MCF 10A (cell line): ENCODE results near the gene DHX58. TPM values are rescaled to one million over a fixed set of nuclear protein-coding genes. Genes with fewer than 3 reads are reported as not detected.

ENCODE experiments used
- BruUV-seq: library from RNA; stranded (reverse); fragments of 400-500 nt; replicated peaks from 2 replicates; lab custom pipeline; 2021; lab: Mats Ljungman, UMichigan
- CTCF ChIA-PET: fragments of 300-600 bp; sonication (Branson Sonifier 250); formaldehyde crosslinking; extraction: SDS; loops from one replicate; lab custom pipeline; 2021; ENCODE audit warnings: antibody characterized with exemption, inconsistent platforms; lab: Yijun Ruan, JAX
- POLR2A ChIA-PET: fragments of 300-600, 350-650 bp; sonication (Branson Sonifier 250); formaldehyde crosslinking; extraction: SDS; loops from one replicate; lab custom pipeline; 2020; ENCODE audit warnings: antibody characterized with exemption, inconsistent platforms; lab: Yijun Ruan, JAX
- DNase-seq: peaks from one replicate; pipeline ENCODE4 v3.0.0-alpha.2; 2018; ENCODE audit not compliant: unreplicated experiment
- H3K27ac Mint-ChIP-seq: one replicate; pipeline ENCODE4 v1.8.0; 2022; ENCODE audit warnings: mild to moderate bottlenecking, low read depth, mixed read lengths; ENCODE audit not compliant: unreplicated experiment
- H3K27me3 Mint-ChIP-seq: one replicate; pipeline ENCODE4 v1.8.0; 2022; ENCODE audit warnings: mixed read lengths; ENCODE audit not compliant: insufficient read depth, unreplicated experiment
- H3K36me3 Mint-ChIP-seq: one replicate; pipeline ENCODE4 v1.8.0; 2022; ENCODE audit warnings: mild to moderate bottlenecking, moderate library complexity, mixed read lengths; ENCODE audit not compliant: insufficient read depth, unreplicated experiment
- H3K4me1 Mint-ChIP-seq: one replicate; pipeline ENCODE4 v1.8.0; 2022; ENCODE audit warnings: mixed read lengths; ENCODE audit not compliant: insufficient read depth, unreplicated experiment
- H3K4me3 Mint-ChIP-seq: one replicate; pipeline ENCODE4 v1.8.0; 2022; ENCODE audit warnings: mild to moderate bottlenecking, moderate library complexity, mixed read lengths; ENCODE audit not compliant: unreplicated experiment
- H3K9me3 Mint-ChIP-seq: one replicate; pipeline ENCODE4 v1.8.0; 2022; ENCODE audit warnings: mixed read lengths; ENCODE audit not compliant: unreplicated experiment
- intact Hi-C: fragments of 100-400 bp; cut with micrococcal nuclease; formaldehyde crosslinking; loops from 2 replicates; pipeline ENCODE4 v1.14.1; 2022
- total RNA-seq: library from RNA; stranded (reverse); gene quantifications from 2 replicates; pipeline ENCODE4 v1.2.3, GENCODE V29; 2022
- TF ChIP-seq, protein P1 (sequence below): fragments of 200-600 bp; IDR thresholded peaks from one replicate; pipeline ENCODE4 v1.8.0; 2022; ENCODE audit warnings: antibody characterized with exemption, mild to moderate bottlenecking; ENCODE audit not compliant: unreplicated experiment

The DHX58 gene
- total RNA-seq, 1 experiment from 2014 or later = 2.8 TPM

DNA sequence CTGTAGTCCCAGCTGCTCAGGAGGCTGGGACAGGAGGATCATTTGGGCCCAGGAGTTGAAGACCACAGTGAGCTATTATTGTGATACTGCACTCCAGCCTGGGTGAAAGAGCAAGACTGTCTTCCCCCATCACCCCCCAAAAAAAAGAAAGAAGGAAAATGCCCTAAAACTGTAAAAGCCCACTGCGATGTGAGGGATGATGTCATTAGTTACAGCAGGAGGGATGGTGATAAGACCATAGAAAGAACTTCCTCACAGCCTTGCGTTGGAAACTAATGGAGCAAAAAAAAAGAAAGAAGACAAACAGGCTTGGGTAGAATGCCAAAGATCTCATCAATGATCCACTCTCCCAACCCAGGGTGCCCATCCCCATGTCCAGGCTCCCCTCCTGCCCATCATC, 33.0 kb downstream of the DHX58 start:
- intact Hi-C loops = no loop called here
- peaks cover 6% of the 10 kb centered on the region for H3K4me1 Mint-ChIP-seq
- ChIA-PET POLR2A (no interaction called here), CTCF (interaction anchor here (1.1 to 1.5 kb wide), 5 partner anchors 10 to 54 kb away, joined by 3 to 6 read pairs (median 4); no protein-coding TSS in a partner anchor)
- H3K36me3 Mint-ChIP-seq = no peaks in the 10 kb centered on the region
- no peak overlapping the region for H3K27ac Mint-ChIP-seq
- no peak overlapping the region for H3K4me3 Mint-ChIP-seq
- no TSS peak for BruUV-seq
- no peak for DNase-seq
- H3K9me3 Mint-ChIP-seq = no peaks in the 10 kb centered on the region
- H3K27me3 Mint-ChIP-seq = no peaks in the 10 kb centered on the region
- TF ChIP-seq, protein P1, sequence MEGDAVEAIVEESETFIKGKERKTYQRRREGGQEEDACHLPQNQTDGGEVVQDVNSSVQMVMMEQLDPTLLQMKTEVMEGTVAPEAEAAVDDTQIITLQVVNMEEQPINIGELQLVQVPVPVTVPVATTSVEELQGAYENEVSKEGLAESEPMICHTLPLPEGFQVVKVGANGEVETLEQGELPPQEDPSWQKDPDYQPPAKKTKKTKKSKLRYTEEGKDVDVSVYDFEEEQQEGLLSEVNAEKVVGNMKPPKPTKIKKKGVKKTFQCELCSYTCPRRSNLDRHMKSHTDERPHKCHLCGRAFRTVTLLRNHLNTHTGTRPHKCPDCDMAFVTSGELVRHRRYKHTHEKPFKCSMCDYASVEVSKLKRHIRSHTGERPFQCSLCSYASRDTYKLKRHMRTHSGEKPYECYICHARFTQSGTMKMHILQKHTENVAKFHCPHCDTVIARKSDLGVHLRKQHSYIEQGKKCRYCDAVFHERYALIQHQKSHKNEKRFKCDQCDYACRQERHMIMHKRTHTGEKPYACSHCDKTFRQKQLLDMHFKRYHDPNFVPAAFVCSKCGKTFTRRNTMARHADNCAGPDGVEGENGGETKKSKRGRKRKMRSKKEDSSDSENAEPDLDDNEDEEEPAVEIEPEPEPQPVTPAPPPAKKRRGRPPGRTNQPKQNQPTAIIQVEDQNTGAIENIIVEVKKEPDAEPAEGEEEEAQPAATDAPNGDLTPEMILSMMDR = no peak

- Mint-ChIP-seq H3K4me3 (no peak overlapping the region), H3K27me3 (no peaks in the 10 kb centered on the region), H3K36me3 (no peaks in the 10 kb centered on the region), H3K27ac (no peak overlapping the region), H3K9me3 (no peaks in the 10 kb centered on the region), H3K4me1 (peaks cover 6% of the 10 kb centered on the region)
- POLR2A ChIA-PET = no interaction called here
- DNase-seq = no peak
- intact Hi-C loops = no loop called here
- BruUV-seq = no TSS peak
- TF ChIP-seq, protein P1 = no peak
- CTCF ChIA-PET = interaction anchor here (1.1 kb wide), 1 partner anchor 12 kb away, joined by 3 read pairs; no protein-coding TSS in a partner anchor
Measured at GRCh38 chr17:42078396-42079043, 34.0 kb downstream of the DHX58 start.

- intact Hi-C loops = no loop called here
- Mint-ChIP-seq H3K4me3 (no peak overlapping the region), H3K27ac (no peak overlapping the region), H3K36me3 (no peaks in the 10 kb centered on the region), H3K27me3 (no peaks in the 10 kb centered on the region), H3K9me3 (no peaks in the 10 kb centered on the region), H3K4me1 (peaks cover 6% of the 10 kb centered on the region)
- CTCF ChIA-PET = interaction anchor here (1.5 kb wide), 1 partner anchor 11 kb away, joined by 10 read pairs; no protein-coding TSS in a partner anchor
- no TSS peak for BruUV-seq
- TF ChIP-seq, protein P1 = no peak
- DNase-seq = no peak
- POLR2A ChIA-PET = no interaction called here
Measured at GRCh38 chr17:42077755-42078154, 34.8 kb downstream of the DHX58 start.

- BruUV-seq = no TSS peak
- CTCF ChIA-PET = interaction anchor here (0.7 to 1.5 kb wide), 3 partner anchors 10 to 528 kb away, joined by 3 to 10 read pairs (median 4); no protein-coding TSS in a partner anchor
- POLR2A ChIA-PET = no interaction called here
- no peaks in the 10 kb centered on the region for H3K36me3 Mint-ChIP-seq
- no peak for DNase-seq
- TF ChIP-seq, protein P1 = no peak
- H3K27me3 Mint-ChIP-seq = no peaks in the 10 kb centered on the region
- H3K27ac Mint-ChIP-seq = no peak overlapping the region
- H3K9me3 Mint-ChIP-seq = no peaks in the 10 kb centered on the region
- intact Hi-C loops = no loop called here
- H3K4me1 Mint-ChIP-seq = peaks cover under 1% of the 10 kb centered on the region
- H3K4me3 Mint-ChIP-seq = no peak overlapping the region
Measured at GRCh38 chr17:42076797-42077559, 35.5 kb downstream of the DHX58 start.
